ENCODE results near the gene AIDA.

Gene AIDA

GRCh38 chr1:222732216-222733159, 20.2 kb upstream of the AIDA start:
- no peak overlapping the region for H3K27ac ChIP-seq
- no peak for TF ChIP-seq CTCF (conservative IDR thresholded peaks at IDR 0.05)

- TF ChIP-seq CTCF (conservative IDR thresholded peaks at IDR 0.05), result no peak
- H3K27ac ChIP-seq, result no peak overlapping the region
These were observed 18.6 kb upstream of the AIDA start for GRCh38 chr1:222730866-222731265.

- no peak for TF ChIP-seq CTCF (conservative IDR thresholded peaks at IDR 0.05)
- no peak overlapping the region for H3K27ac ChIP-seq
These were observed 16.5 kb upstream of the AIDA start for GRCh38 chr1:222728746-222729145.

GRCh38 chr1:222716393-222716792, 4.1 kb upstream of the AIDA start:
- no peak for TF ChIP-seq CTCF (conservative IDR thresholded peaks at IDR 0.05)
- H3K27ac ChIP-seq, result no peak overlapping the region

- no peak; the same call in 1 of the 2 replicates for TF ChIP-seq CTCF (conservative IDR thresholded peaks at IDR 0.05)
- peak overlapping the region; percentile 92 for H3K27ac ChIP-seq
These were observed 1.0 kb upstream of the AIDA start for GRCh38 chr1:222713091-222713961.

GRCh38 chr1:222711319-222712252, 705 bp downstream of the AIDA start:
- peak overlapping the region; percentile 92 for H3K27ac ChIP-seq
- TF ChIP-seq CTCF (conservative IDR thresholded peaks at IDR 0.05), result no peak
